Activated T-helper 2 cell treated with anti-CD3 and anti-CD28 coated beads, Interferon-gamma antibody, Interleukin-2, Interleukin-4, amounts not matched to agents 10 μg/mL and 5 μg/mL and 100 μg/mL, durations not matched to agents 14 hours and 24 hours and 36 hours (primary cell): ENCODE measurements around the gene LCE7A. TPM values are rescaled to one million over a fixed set of nuclear protein-coding genes. Genes with fewer than 3 reads are reported as not detected.

ENCODE experiments used
- DNase-seq: peaks from one replicate; pipeline ENCODE4 v3.0.0; 2021; ENCODE audit warnings: low spot score
- H3K27ac Mint-ChIP-seq: one replicate; pipeline ENCODE4 v1.8.0; 2021; ENCODE audit warnings: mixed read lengths
- H3K27me3 Mint-ChIP-seq: one replicate; pipeline ENCODE4 v1.8.0; 2021; ENCODE audit warnings: low read depth, mixed read lengths
- H3K36me3 Mint-ChIP-seq: one replicate; pipeline ENCODE4 v1.8.0; 2021; ENCODE audit warnings: low read depth, mixed read lengths
- H3K4me1 Mint-ChIP-seq: one replicate; pipeline ENCODE4 v1.8.0; 2021; ENCODE audit warnings: low read depth, mixed read lengths
- H3K4me3 Mint-ChIP-seq: one replicate; pipeline ENCODE4 v1.8.0; 2021; ENCODE audit warnings: low read depth, mild to moderate bottlenecking, moderate library complexity, mixed read lengths
- H3K9me3 Mint-ChIP-seq: one replicate; pipeline ENCODE4 v1.8.0; 2021; ENCODE audit warnings: mixed read lengths
- intact Hi-C: fragments of 100-400 bp; cut with micrococcal nuclease; formaldehyde crosslinking; loops from one replicate; pipeline ENCODE4 v1.15.1; 2023
- total RNA-seq: library from RNA; stranded (reverse); gene quantifications from 2 replicates; pipeline ENCODE4 v1.2.3, GENCODE V29; 2022

LCE7A gene
- total RNA-seq, 1 donor from 2014 or later = not detected

DNA sequence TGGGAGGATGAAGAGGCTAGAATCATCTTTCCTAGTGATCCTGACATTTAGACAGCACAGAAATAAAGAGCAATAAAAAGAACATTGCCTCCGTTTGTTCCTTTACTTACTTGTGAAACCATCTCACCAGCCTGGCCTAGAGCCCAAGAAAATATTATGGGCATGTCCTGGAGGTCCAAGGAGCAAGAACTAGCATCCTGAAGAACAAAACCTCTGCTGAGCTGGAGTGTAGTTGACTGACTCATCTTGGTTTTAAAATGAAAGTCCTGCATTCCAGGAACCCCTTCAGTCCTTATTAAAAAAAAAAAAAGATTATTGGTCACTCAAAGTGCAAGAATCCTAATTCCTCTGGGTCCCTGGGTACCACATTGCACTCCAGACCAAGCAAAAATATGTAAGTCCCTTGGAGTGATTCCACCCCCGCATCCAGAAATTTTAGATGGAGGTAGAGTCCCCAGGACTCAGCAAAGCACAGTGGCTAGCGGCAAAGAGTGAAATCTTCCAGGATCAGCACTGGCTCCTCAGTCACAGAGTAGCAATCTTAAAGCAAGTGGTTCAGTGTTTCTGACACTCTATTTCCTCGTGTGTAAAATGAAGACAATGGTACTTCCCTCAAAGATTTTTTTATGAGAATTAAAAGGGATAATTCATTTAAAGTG, 25.3 kb downstream of the LCE7A start:
- H3K27me3 Mint-ChIP-seq = peaks cover 7% of the 10 kb centered on the region
- intact Hi-C loops = no loop called here
- no peak for DNase-seq
- H3K4me3 Mint-ChIP-seq = no peak overlapping the region
- no peaks in the 10 kb centered on the region for H3K36me3 Mint-ChIP-seq
- H3K4me1 Mint-ChIP-seq = no peaks in the 10 kb centered on the region
- H3K9me3 Mint-ChIP-seq = no peaks in the 10 kb centered on the region
- no peak overlapping the region for H3K27ac Mint-ChIP-seq

DNA sequence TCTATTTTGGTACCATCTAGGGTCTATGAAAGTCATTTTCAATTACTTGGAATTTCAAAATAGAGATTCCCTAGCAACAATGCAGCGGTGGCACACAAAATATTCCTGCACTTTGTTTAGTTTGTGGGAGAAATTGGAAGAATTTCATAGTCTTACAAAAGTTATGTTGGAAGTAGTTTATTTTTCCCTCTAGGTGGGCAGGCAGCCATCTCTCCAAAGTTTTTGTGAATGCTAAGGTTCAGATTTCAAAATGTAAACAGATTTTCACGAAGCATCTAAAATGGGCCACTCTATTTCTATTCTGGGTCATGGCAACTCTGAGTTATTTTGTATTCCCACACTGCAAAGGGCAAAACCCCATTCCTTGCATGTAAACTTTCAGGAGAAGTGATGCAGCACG, 26.3 kb downstream of the LCE7A start:
- H3K27me3 Mint-ChIP-seq = peaks cover 9% of the 10 kb centered on the region
- H3K4me1 Mint-ChIP-seq = no peaks in the 10 kb centered on the region
- H3K4me3 Mint-ChIP-seq = no peak overlapping the region
- intact Hi-C loops = no loop called here
- no peaks in the 10 kb centered on the region for H3K36me3 Mint-ChIP-seq
- H3K9me3 Mint-ChIP-seq = no peaks in the 10 kb centered on the region
- H3K27ac Mint-ChIP-seq = no peak overlapping the region
- no peak for DNase-seq

- DNase-seq = no peak
- Mint-ChIP-seq H3K4me3 (no peak overlapping the region), H3K27me3 (peaks cover 12% of the 10 kb centered on the region), H3K4me1 (no peaks in the 10 kb centered on the region), H3K9me3 (no peaks in the 10 kb centered on the region), H3K36me3 (no peaks in the 10 kb centered on the region), H3K27ac (no peak overlapping the region)
- intact Hi-C loops = no loop called here
Measured at GRCh38 chr1:152886758-152887409, 27.1 kb downstream of the LCE7A start.

GRCh38 chr1:152888126-152888525, 28.3 kb downstream of the LCE7A start:
- intact Hi-C loops = no loop called here
- no peaks in the 10 kb centered on the region for H3K36me3 Mint-ChIP-seq
- no peaks in the 10 kb centered on the region for H3K4me1 Mint-ChIP-seq
- no peak overlapping the region for H3K4me3 Mint-ChIP-seq
- no peak overlapping the region for H3K27ac Mint-ChIP-seq
- H3K27me3 Mint-ChIP-seq = peaks cover 15% of the 10 kb centered on the region
- no peak for DNase-seq
- no peaks in the 10 kb centered on the region for H3K9me3 Mint-ChIP-seq

GRCh38 chr1:152899027-152899426, 39.2 kb downstream of the LCE7A start:
- H3K4me3 Mint-ChIP-seq = no peak overlapping the region
- no peaks in the 10 kb centered on the region for H3K36me3 Mint-ChIP-seq
- no peaks in the 10 kb centered on the region for H3K4me1 Mint-ChIP-seq
- H3K27ac Mint-ChIP-seq = no peak overlapping the region
- no peak for DNase-seq
- peaks cover 9% of the 10 kb centered on the region for H3K27me3 Mint-ChIP-seq
- H3K9me3 Mint-ChIP-seq = no peaks in the 10 kb centered on the region
- intact Hi-C loops = no loop called here

DNA sequence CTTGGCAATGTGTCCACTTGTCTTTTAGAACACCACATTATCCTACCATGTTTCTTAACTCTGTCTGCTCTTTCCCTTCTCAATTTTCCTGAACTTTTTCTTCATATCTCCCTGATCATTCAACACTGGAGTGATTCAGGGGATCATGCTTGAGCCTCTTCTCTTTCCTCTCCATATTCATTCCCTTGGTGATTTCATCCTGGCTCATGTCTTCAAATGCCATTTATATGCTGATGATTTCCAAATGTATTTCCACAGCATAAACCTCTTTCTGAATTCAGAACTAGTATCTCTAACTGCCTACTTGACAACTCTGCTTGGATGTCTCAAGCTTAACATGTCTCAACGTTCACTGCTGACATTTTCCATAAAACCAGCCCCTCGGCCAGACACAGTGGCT, 40.1 kb downstream of the LCE7A start:
- peaks cover 3% of the 10 kb centered on the region for H3K27me3 Mint-ChIP-seq
- H3K4me1 Mint-ChIP-seq = no peaks in the 10 kb centered on the region
- no peaks in the 10 kb centered on the region for H3K9me3 Mint-ChIP-seq
- intact Hi-C loops = no loop called here
- no peaks in the 10 kb centered on the region for H3K36me3 Mint-ChIP-seq
- H3K4me3 Mint-ChIP-seq = no peak overlapping the region
- no peak overlapping the region for H3K27ac Mint-ChIP-seq
- no peak for DNase-seq

- Mint-ChIP-seq H3K4me1 (no peaks in the 10 kb centered on the region), H3K27ac (no peak overlapping the region), H3K36me3 (no peaks in the 10 kb centered on the region), H3K4me3 (no peak overlapping the region), H3K27me3 (no peaks in the 10 kb centered on the region), H3K9me3 (no peaks in the 10 kb centered on the region)
- no peak for DNase-seq
- intact Hi-C loops = no loop called here
Measured at GRCh38 chr1:152901631-152902030, 41.8 kb downstream of the LCE7A start.

DNA sequence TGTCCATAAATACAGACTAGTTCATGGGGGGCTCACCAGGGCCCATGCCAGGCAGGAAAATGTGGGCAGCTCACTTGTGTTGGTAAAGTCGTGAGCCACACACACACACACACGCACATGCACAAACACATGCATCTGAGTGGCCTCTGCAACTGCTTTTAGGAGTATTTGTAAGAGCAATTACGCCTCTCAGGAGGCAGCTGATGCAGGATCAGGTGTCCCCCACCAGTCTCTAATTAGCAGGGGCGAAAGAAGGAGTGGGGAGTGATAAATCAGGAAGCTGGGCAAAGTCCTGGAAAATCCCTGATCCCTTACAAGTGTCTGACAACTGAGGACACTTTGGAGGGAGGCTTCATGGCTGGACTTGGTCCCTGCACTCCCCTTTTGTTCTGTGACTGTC, 42.8 kb downstream of the LCE7A start:
- intact Hi-C loops = no loop called here
- Mint-ChIP-seq H3K9me3 (no peaks in the 10 kb centered on the region), H3K36me3 (no peaks in the 10 kb centered on the region), H3K4me3 (no peak overlapping the region), H3K4me1 (peaks cover under 1% of the 10 kb centered on the region), H3K27ac (no peak overlapping the region), H3K27me3 (no peaks in the 10 kb centered on the region)
- DNase-seq = no peak

GRCh38 chr1:152904688-152905440, 45.1 kb downstream of the LCE7A start:
- Mint-ChIP-seq H3K36me3 (no peaks in the 10 kb centered on the region), H3K4me3 (no peak overlapping the region), H3K27me3 (no peaks in the 10 kb centered on the region), H3K4me1 (peaks cover 6% of the 10 kb centered on the region), H3K9me3 (no peaks in the 10 kb centered on the region), H3K27ac (no peak overlapping the region)
- DNase-seq = no peak
- intact Hi-C loops = no loop called here

- Mint-ChIP-seq H3K4me1 (peaks cover 6% of the 10 kb centered on the region), H3K27ac (no peak overlapping the region), H3K27me3 (no peaks in the 10 kb centered on the region), H3K4me3 (no peak overlapping the region), H3K36me3 (no peaks in the 10 kb centered on the region), H3K9me3 (no peaks in the 10 kb centered on the region)
- intact Hi-C loops = no loop called here
- DNase-seq = no peak
Measured at GRCh38 chr1:152906023-152906565, 46.3 kb downstream of the LCE7A start.

DNA sequence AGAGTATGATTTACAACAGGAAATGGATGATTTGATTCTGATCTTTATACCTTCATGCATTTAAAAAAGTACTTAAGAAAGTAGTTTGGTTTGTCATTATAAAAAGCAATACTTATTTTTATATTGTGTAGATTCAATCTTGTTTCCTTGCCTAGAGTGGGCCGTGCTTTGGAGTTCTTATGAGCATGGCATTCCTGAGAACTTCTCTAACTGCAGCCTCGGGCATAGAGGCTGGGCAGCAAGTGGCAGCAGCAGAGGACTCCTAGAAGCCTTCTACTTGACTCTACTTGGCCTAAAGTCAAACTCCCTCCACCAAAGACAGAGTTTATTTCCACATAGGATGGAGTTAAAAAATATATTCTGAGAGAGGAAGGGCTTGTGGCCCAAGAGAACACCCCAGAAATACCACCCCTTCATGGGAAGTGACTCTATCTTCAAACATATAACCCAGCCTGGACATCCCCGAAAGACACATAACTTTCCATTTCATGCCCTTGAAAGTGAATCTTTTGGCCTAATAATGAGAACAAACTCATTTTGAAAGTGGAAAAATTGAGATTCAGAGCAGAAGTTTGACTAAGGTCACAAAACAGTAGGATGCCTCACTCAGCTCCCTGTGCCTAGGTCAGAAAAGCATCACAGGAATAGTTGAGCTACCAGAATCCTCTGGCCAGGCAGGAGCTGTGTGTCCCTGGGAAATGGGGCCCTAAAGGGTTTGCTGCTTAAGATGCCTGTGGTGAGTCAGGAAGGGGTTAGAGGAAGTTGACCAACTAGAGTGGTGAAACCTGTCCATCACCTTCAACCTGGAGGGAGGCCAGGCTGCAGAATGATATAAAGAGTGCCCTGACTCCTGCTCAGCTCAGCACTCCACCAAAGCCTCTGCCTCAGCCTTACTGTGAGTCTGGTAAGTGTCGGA, 48.1 kb downstream of the LCE7A start, which contains the start of gene IVL:
Gene IVL, plus strand, starts transcription at position 861 of the 916 bp plus-strand sequence. CDS start 1,252 bp downstream, outside the sequence.
- Mint-ChIP-seq H3K27ac (peak within 1 kb of the TSS; percentile 6), H3K27me3 (peaks cover 3% of the 10 kb centered on the region), H3K4me1 (peaks cover 6% of the 10 kb centered on the region), H3K4me3 (no peak within 1 kb of the TSS), H3K36me3 (no peaks in the 10 kb centered on the region), H3K9me3 (no peaks in the 10 kb centered on the region)
- intact Hi-C loops = no loop called here
- no peak for DNase-seq

DNA sequence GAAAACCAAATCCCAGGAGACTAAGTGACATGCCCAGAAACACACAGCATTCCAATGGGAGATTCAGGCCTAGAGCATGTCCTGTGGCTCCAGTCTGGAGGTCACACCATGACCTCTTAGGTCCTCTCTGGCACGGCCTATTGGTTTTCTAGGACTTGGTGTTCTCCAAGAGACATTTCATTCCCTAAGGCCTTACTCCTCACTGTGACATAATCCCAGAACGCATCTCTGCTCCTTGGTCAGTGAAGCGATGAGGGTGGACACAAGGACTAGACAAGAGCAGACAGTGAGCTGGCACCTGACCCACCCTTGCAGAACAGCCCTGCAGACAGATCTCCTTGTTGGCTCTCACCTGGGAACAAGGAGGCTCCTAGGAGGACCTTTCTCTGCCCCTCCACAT, 49.4 kb downstream of the LCE7A start:
- Mint-ChIP-seq H3K27ac (no peak overlapping the region), H3K4me1 (peaks cover 6% of the 10 kb centered on the region), H3K27me3 (peaks cover 7% of the 10 kb centered on the region), H3K4me3 (no peak overlapping the region), H3K9me3 (no peaks in the 10 kb centered on the region), H3K36me3 (no peaks in the 10 kb centered on the region)
- intact Hi-C loops = no loop called here
- DNase-seq = no peak
